Fibroblast of pulmonary artery (primary cell): Measurements from ENCODE around the gene CUX1.

Experiments used
- DNase-seq: peaks from one replicate; pipeline ENCODE4 v3.0.0-alpha.2; 2010; ENCODE audit warnings: low read depth
- H3K4me3 ChIP-seq: replicated peaks from 2 replicates; pipeline ENCODE4 v1.5.1; 2011; ENCODE audit warnings: low read depth, mild to moderate bottlenecking, control low read depth, low read length, moderate library complexity
- CTCF ChIP-seq: IDR thresholded peaks from 2 replicates; pipeline ENCODE4 v1.5.1; 2011; ENCODE audit warnings: mild to moderate bottlenecking, control low read depth, low read length, inconsistent platforms; ENCODE audit errors: missing control alignments

The CUX1 gene

GRCh38 chr7:102189756-102190155, 372.3 kb downstream of the CUX1 start:
- DNase-seq, result no peak
- H3K4me3 ChIP-seq, result no peak overlapping the region
- TF ChIP-seq CTCF, result no peak

- TF ChIP-seq CTCF, result no peak
- no peak for DNase-seq
- no peak overlapping the region for H3K4me3 ChIP-seq
Observed at GRCh38 chr7:102190776-102191350, 373.4 kb downstream of the CUX1 start.

GRCh38 chr7:102191556-102192379, 374.3 kb downstream of the CUX1 start:
- no peak for DNase-seq
- no peak overlapping the region for H3K4me3 ChIP-seq
- TF ChIP-seq CTCF, result no peak

- H3K4me3 ChIP-seq, result no peak overlapping the region
- TF ChIP-seq CTCF, result no peak
- no peak for DNase-seq
Observed at GRCh38 chr7:102192790-102193189, 375.4 kb downstream of the CUX1 start.

GRCh38 chr7:102193806-102194205, 376.4 kb downstream of the CUX1 start:
- no peak for TF ChIP-seq CTCF
- DNase-seq, result peak; percentile 11
- H3K4me3 ChIP-seq, result no peak overlapping the region

GRCh38 chr7:102195361-102195760, 377.9 kb downstream of the CUX1 start:
- TF ChIP-seq CTCF, result no peak
- no peak overlapping the region for H3K4me3 ChIP-seq
- DNase-seq, result no peak
